OCI-M1 (cell line): Measurements from ENCODE around the gene ABCD3.

Experiments
- DNase-seq: peaks from one replicate; lab custom pipeline; 2025; lab: John Stamatoyannopoulos, UW

ABCD3 gene

GRCh38 chr1:94527447-94528031 is 109.3 kb downstream of the ABCD3 start:
- peak; percentile 52 for DNase-seq

GRCh38 chr1:94528299-94528698 is 110.1 kb downstream of the ABCD3 start:
- no peak for DNase-seq

- DNase-seq = no peak
These were observed 110.6 kb downstream of the ABCD3 start for GRCh38 chr1:94528826-94529225.

- DNase-seq = no peak
These were observed 111.2 kb downstream of the ABCD3 start for GRCh38 chr1:94529416-94529815.

- DNase-seq = no peak
These were observed 112.2 kb downstream of the ABCD3 start for GRCh38 chr1:94530373-94530878.

- no peak for DNase-seq
These were observed 113.5 kb downstream of the ABCD3 start for GRCh38 chr1:94531664-94532063.

GRCh38 chr1:94532077-94532476 is 113.9 kb downstream of the ABCD3 start:
- DNase-seq = no peak

- DNase-seq = no peak
These were observed 116.9 kb downstream of the ABCD3 start for GRCh38 chr1:94535095-94535494.

GRCh38 chr1:94535879-94536278 is 117.7 kb downstream of the ABCD3 start:
- no peak for DNase-seq

- DNase-seq = no peak
These were observed 119.1 kb downstream of the ABCD3 start for GRCh38 chr1:94537254-94537653.

GRCh38 chr1:94538243-94538827 is 120.1 kb downstream of the ABCD3 start:
- DNase-seq = no peak

- no peak for DNase-seq
These were observed 121.3 kb downstream of the ABCD3 start for GRCh38 chr1:94539496-94539895.

GRCh38 chr1:94540440-94541245 is 122.5 kb downstream of the ABCD3 start:
- DNase-seq = no peak

- peak; percentile 29 for DNase-seq
These were observed 123.3 kb downstream of the ABCD3 start, which contains the start of gene F3 for GRCh38 chr1:94541246-94542087. Gene F3, minus strand, starts transcription at chr1:94541759. Its CDS starts 123 bp downstream, at chr1:94541636.

GRCh38 chr1:94542088-94542870 is 124.1 kb downstream of the ABCD3 start:
- DNase-seq = no peak

GRCh38 chr1:94543001-94543400 is 124.8 kb downstream of the ABCD3 start:
- no peak for DNase-seq

- no peak for DNase-seq
These were observed 125.9 kb downstream of the ABCD3 start for GRCh38 chr1:94543893-94544635.

- DNase-seq = peak; percentile 58
These were observed 126.7 kb downstream of the ABCD3 start for GRCh38 chr1:94544706-94545490.

- no peak for DNase-seq
These were observed 131.5 kb downstream of the ABCD3 start for GRCh38 chr1:94549706-94550105.

- DNase-seq = no peak
These were observed 132.2 kb downstream of the ABCD3 start for GRCh38 chr1:94550396-94550795.
